CD4-positive, alpha-beta T cell (primary cell): ENCODE results near the gene GOLT1A. TPM values are rescaled to one million over a fixed set of nuclear protein-coding genes. Genes with fewer than 3 reads are reported as not detected.

Experiments
- ATAC-seq: fragments of 200-7000 bp; cut with Tn5 transposase; one replicate; pipeline ENCODE4 v1.10.0; 2022; ENCODE audit warnings: mild to moderate bottlenecking; ENCODE audit not compliant: poor library complexity
- CTCF ChIA-PET: fragments of 350-600 bp; sonication (Branson Sonifier 250); formaldehyde crosslinking; loops from one replicate; lab custom pipeline; 2021; ENCODE audit warnings: antibody characterized with exemption, inconsistent platforms; lab: Charles Lee
- POLR2A ChIA-PET: fragments of 350-600 bp; sonication (Branson Sonifier 250); formaldehyde crosslinking; loops from one replicate; lab custom pipeline; 2021; ENCODE audit warnings: antibody characterized with exemption, inconsistent platforms; lab: Charles Lee
- DNase-seq, 14 experiments: peaks; one replicate each; pipeline ENCODE4 v3.0.0-alpha.2; 2013 to 2020; ENCODE audit warnings: mixed read lengths in 2 of 14
- H3K27ac ChIP-seq, 2 donors: one replicate each; pipeline versions ENCODE4 v1.5.1 to v1.7.0; 2013; ENCODE audit warnings: low read length in 2 of 2, low read depth in 1 of 2, mild to moderate bottlenecking in 1 of 2
- H3K27me3 ChIP-seq, 2 experiments: 1 replicate in 1 of 2; 2 replicates in 1 of 2; pipeline versions ENCODE4 v1.6.1 to v1.7.0; 2013; ENCODE audit warnings: low read length in 2 of 2, control low read depth in 1 of 2, mild to moderate bottlenecking in 1 of 2, moderate library complexity in 1 of 2; ENCODE audit not compliant: insufficient read depth in 2 of 2, control insufficient read depth in 1 of 2
- H3K36me3 ChIP-seq: one replicate; pipeline ENCODE4 v1.6.1; 2013; ENCODE audit warnings: low read length, control low read depth; ENCODE audit not compliant: insufficient read depth
- H3K4me1 ChIP-seq: one replicate; pipeline ENCODE4 v1.6.1; 2013; ENCODE audit warnings: low read length, control low read depth; ENCODE audit not compliant: insufficient read depth
- H3K4me3 ChIP-seq: one replicate; pipeline ENCODE4 v1.5.1; 2013; ENCODE audit warnings: mild to moderate bottlenecking, low read length, moderate library complexity
- H3K9me3 ChIP-seq, 2 experiments: 1 replicate in 1 of 2; 2 replicates in 1 of 2; pipeline versions ENCODE4 v1.6.1 to v1.7.0; 2013; ENCODE audit warnings: low read length in 2 of 2, mild to moderate bottlenecking in 2 of 2, control low read depth in 1 of 2, moderate library complexity in 1 of 2; ENCODE audit not compliant: control insufficient read depth in 1 of 2, insufficient read depth in 1 of 2
- H3K27ac Mint-ChIP-seq: one replicate; pipeline ENCODE4 v1.8.0; 2020; ENCODE audit warnings: mixed read lengths
- H3K27me3 Mint-ChIP-seq: one replicate; pipeline ENCODE4 v1.8.0; 2021; ENCODE audit warnings: mixed read lengths
- H3K36me3 Mint-ChIP-seq: one replicate; pipeline ENCODE4 v1.8.0; 2021; ENCODE audit warnings: low read depth, mixed read lengths
- H3K4me1 Mint-ChIP-seq: one replicate; pipeline ENCODE4 v1.8.0; 2021; ENCODE audit warnings: low read depth, mixed read lengths
- H3K4me3 Mint-ChIP-seq: one replicate; pipeline ENCODE4 v1.8.0; 2020; ENCODE audit warnings: mild to moderate bottlenecking, mixed read lengths
- H3K9me3 Mint-ChIP-seq: one replicate; pipeline ENCODE4 v1.8.0; 2020; ENCODE audit warnings: mixed read lengths
- intact Hi-C, 2 experiments: fragments of 100-400 bp; cut with DNase I in 1 of 2; cut with micrococcal nuclease in 1 of 2; formaldehyde crosslinking; loops; one replicate each; pipeline versions ENCODE4 v1.15.1 to v1.9.0; 2023 to 2025; cut with DNase I, micrococcal nuclease
- total RNA-seq, 174 experiments: library from RNA in 2 of 174; stranded (reverse) in 2 of 174; gene quantifications; one replicate each; pipeline ENCODE4 v1.2.3 and lab custom pipeline; 2021 to 2026
- TF ChIP-seq, protein P1 (sequence below): fragments of 200-600 bp; IDR thresholded peaks from one replicate; pipeline ENCODE4 v1.8.0; 2022; ENCODE audit warnings: antibody characterized with exemption, mild to moderate bottlenecking

The GOLT1A gene
- total RNA-seq, 2 experiments from 2014 or later: 0.30 TPM; not detected in 1

DNA sequence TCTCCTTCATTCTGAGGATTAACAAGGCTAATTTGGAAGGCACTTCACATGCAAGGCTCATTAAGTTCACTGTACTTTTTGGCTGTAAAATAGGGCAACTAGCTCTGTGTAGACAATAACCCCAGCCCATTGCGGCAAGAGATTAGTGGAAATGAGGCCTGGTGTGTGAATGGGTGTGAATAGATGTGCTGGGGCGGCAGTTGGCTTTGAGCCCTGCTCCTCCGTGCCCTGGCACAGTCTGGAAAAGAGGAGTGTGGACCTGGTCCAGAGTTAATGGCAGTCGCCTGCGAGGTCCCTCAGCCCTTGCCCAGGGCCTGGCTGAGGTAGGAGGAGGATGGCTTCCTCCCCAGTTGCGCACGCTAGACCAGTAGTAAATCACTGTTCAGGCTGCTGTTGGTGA lies 22.3 kb downstream of the GOLT1A start:
- Mint-ChIP-seq H3K27me3 (peaks cover 50% of the 10 kb centered on the region), H3K27ac (no peak overlapping the region), H3K4me3 (no peak overlapping the region), H3K9me3 (no peaks in the 10 kb centered on the region), H3K36me3 (no peaks in the 10 kb centered on the region), H3K4me1 (peaks cover 23% of the 10 kb centered on the region)
- H3K4me1 ChIP-seq: peaks cover 22% of the 10 kb centered on the region
- CTCF ChIA-PET: interaction anchor here (1.0 kb wide), 1 partner anchor 16 kb away, joined by 4 read pairs; no protein-coding TSS in a partner anchor
- DNase-seq (no peak), ATAC-seq (no peak)
- no peaks in the 10 kb centered on the region for H3K9me3 ChIP-seq
- TF ChIP-seq, protein P1, sequence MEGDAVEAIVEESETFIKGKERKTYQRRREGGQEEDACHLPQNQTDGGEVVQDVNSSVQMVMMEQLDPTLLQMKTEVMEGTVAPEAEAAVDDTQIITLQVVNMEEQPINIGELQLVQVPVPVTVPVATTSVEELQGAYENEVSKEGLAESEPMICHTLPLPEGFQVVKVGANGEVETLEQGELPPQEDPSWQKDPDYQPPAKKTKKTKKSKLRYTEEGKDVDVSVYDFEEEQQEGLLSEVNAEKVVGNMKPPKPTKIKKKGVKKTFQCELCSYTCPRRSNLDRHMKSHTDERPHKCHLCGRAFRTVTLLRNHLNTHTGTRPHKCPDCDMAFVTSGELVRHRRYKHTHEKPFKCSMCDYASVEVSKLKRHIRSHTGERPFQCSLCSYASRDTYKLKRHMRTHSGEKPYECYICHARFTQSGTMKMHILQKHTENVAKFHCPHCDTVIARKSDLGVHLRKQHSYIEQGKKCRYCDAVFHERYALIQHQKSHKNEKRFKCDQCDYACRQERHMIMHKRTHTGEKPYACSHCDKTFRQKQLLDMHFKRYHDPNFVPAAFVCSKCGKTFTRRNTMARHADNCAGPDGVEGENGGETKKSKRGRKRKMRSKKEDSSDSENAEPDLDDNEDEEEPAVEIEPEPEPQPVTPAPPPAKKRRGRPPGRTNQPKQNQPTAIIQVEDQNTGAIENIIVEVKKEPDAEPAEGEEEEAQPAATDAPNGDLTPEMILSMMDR: no peak
- no peak overlapping the region for H3K27ac ChIP-seq
- H3K36me3 ChIP-seq: no peaks in the 10 kb centered on the region
- H3K4me3 ChIP-seq: no peak overlapping the region
- intact Hi-C loops: no loop called here
- H3K27me3 ChIP-seq: peaks cover 21 to 42% of the 10 kb centered on the region in 2 experiments
- POLR2A ChIA-PET: no interaction called here

DNA sequence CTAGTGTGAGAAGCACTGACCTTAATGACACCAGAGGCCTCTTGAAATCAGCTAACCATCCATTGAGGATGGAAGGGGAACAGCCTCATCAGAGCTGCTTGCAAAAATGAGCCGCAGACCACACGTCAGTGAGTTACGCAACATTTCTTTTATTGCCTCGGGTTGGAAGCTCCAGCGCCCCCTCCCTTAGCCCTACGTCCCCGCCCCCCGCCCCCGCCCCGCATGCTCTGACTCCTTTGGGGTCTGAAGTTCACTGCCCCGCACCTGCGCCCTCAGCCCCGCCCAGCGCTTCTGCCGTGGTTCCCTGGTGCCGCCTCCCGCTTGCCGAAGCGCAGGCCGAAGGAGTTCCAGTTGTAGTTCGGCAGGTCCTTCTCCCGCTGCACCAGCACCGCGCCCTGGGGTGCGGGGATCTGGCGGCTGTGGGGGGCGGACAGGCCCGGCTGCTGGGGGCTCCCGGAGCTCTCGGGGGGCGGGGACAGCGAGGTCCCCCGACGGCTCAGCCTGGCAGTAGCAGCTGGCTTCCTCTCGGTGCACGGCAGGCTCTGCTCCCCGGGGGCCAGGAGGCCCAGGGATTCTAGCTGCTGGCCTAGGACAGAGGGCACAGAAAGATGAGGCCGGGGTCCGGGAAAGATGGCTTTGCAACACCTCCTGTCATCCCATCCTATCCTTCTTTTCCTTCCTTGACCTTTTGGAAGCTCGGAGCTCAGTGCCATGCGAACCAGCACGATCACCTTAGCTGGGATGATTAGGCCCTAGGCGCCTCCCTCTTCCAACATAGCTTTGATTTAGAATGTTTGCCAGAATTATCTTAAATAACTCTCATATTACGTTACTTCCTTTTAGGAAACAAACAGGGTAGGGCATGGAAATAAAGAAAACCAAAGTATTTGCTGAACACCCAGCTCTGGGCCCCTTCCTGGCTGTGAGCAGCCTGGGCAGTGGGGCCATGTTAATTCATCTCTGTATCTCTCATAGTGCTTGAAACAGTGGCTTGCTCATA lies 23.3 kb downstream of the GOLT1A start:
- H3K27ac Mint-ChIP-seq: peak overlapping the region; percentile 25
- peaks cover 50% of the 10 kb centered on the region for H3K27me3 Mint-ChIP-seq
- no peaks in the 10 kb centered on the region for H3K9me3 ChIP-seq
- H3K9me3 Mint-ChIP-seq: no peaks in the 10 kb centered on the region
- H3K27ac ChIP-seq: no peak overlapping the region
- H3K27me3 ChIP-seq: peaks cover 21 to 48% of the 10 kb centered on the region in 2 experiments
- no peaks in the 10 kb centered on the region for H3K36me3 ChIP-seq
- H3K4me3 Mint-ChIP-seq: no peak overlapping the region
- ChIA-PET POLR2A (no interaction called here), CTCF (interaction anchor here (1.1 kb wide), 1 partner anchor 28 kb away, joined by 3 read pairs; no protein-coding TSS in a partner anchor)
- TF ChIP-seq, protein P1: no peak
- no peak overlapping the region for H3K4me3 ChIP-seq
- ATAC-seq (peak; percentile 65), DNase-seq (peak in 4 of 14 experiments; percentile 25 to 66 (median 46))
- H3K4me1 ChIP-seq: peaks cover 22% of the 10 kb centered on the region
- H3K4me1 Mint-ChIP-seq: peaks cover 23% of the 10 kb centered on the region
- intact Hi-C loops: no loop called here
- no peaks in the 10 kb centered on the region for H3K36me3 Mint-ChIP-seq

DNA sequence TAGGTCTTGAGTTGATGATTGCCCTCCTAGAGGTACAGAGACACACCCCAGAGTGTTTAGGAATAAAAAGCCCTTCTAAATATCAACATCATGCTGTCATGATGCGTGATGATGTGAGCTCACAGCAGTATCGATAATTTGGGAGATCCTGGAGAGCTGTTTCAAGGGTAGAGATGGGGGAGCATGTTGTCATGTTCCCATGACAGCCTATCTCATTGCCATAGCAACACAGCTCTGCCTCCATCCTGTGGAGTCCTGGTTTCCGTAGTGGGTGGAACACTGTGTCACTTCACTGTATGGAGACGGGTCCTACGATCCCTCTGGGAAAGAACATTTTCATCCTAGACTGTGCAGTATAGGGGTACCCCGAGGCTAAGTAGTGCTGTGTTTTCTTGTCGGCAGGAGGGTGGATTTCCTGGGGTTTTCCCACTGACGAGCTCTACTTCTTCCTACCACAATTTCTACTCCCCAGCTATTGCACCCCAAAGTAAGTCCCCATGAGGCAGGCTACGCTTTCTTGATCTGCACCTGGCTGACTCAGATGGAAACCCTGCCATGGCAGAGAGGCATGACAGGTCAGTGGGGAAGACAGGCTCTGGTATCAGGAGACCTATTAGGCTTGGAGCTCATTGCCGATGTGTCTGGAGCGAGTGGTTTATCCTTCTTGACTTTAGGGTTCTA lies 24.7 kb downstream of the GOLT1A start:
- no peak overlapping the region for H3K27ac ChIP-seq
- intact Hi-C loops: no loop called here
- Mint-ChIP-seq H3K27ac (no peak overlapping the region), H3K9me3 (no peaks in the 10 kb centered on the region), H3K36me3 (no peaks in the 10 kb centered on the region), H3K4me1 (peaks cover 11% of the 10 kb centered on the region), H3K27me3 (peaks cover 56% of the 10 kb centered on the region), H3K4me3 (no peak overlapping the region)
- no peak overlapping the region for H3K4me3 ChIP-seq
- ChIA-PET CTCF (interaction anchor here (1.3 kb wide), 1 partner anchor 26 kb away, joined by 6 read pairs; no protein-coding TSS in a partner anchor), POLR2A (no interaction called here)
- H3K36me3 ChIP-seq: no peaks in the 10 kb centered on the region
- ATAC-seq (peak; percentile 37), DNase-seq (peak in 2 of 14 experiments; percentile 54 to 58)
- H3K4me1 ChIP-seq: peaks cover 18% of the 10 kb centered on the region
- no peaks in the 10 kb centered on the region for H3K9me3 ChIP-seq
- H3K27me3 ChIP-seq: peaks cover 21 to 48% of the 10 kb centered on the region in 2 experiments
- TF ChIP-seq, protein P1: no peak
